Activated T-helper 1 cell treated with anti-CD3 and anti-CD28 coated beads, Interleukin-12 subunit alpha, Interleukin-12 subunit beta, Interleukin-2, Interleukin-4 antibody, amounts not matched to agents 30 ng/mL and 10 ng/mL and 1 ng/mL, durations not matched to agents 14 hours and 24 hours and 36 hours (primary cell): ENCODE data around the gene CISH. TPM values are rescaled to one million over a fixed set of nuclear protein-coding genes. Genes with fewer than 3 reads are reported as not detected.

Experiments used
- DNase-seq: peaks from one replicate; pipeline ENCODE4 v3.0.0; 2021; ENCODE audit warnings: low spot score
- H3K27ac Mint-ChIP-seq: one replicate; pipeline ENCODE4 v1.8.0; 2021; ENCODE audit warnings: mild to moderate bottlenecking, mixed read lengths
- H3K27me3 Mint-ChIP-seq: one replicate; pipeline ENCODE4 v1.8.0; 2022; ENCODE audit warnings: mild to moderate bottlenecking, moderate library complexity, mixed read lengths; ENCODE audit not compliant: insufficient read depth
- H3K36me3 Mint-ChIP-seq: one replicate; pipeline ENCODE4 v1.8.0; 2021; ENCODE audit warnings: low read depth, mixed read lengths
- H3K4me1 Mint-ChIP-seq: one replicate; pipeline ENCODE4 v1.8.0; 2021; ENCODE audit warnings: low read depth, mixed read lengths
- H3K4me3 Mint-ChIP-seq: one replicate; pipeline ENCODE4 v1.8.0; 2021; ENCODE audit warnings: mild to moderate bottlenecking, moderate library complexity, mixed read lengths
- H3K9me3 Mint-ChIP-seq: one replicate; pipeline ENCODE4 v1.8.0; 2021; ENCODE audit warnings: mixed read lengths
- intact Hi-C: fragments of 100-400 bp; cut with micrococcal nuclease; formaldehyde crosslinking; loops from one replicate; pipeline ENCODE4 v1.15.1; 2024
- total RNA-seq: library from RNA; stranded (reverse); gene quantifications from 2 replicates; pipeline ENCODE4 v1.2.3, GENCODE V29; 2022

CISH gene, protein sequence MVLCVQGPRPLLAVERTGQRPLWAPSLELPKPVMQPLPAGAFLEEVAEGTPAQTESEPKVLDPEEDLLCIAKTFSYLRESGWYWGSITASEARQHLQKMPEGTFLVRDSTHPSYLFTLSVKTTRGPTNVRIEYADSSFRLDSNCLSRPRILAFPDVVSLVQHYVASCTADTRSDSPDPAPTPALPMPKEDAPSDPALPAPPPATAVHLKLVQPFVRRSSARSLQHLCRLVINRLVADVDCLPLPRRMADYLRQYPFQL
- total RNA-seq: 334 and 341 TPM in 2 replicates

DNA sequence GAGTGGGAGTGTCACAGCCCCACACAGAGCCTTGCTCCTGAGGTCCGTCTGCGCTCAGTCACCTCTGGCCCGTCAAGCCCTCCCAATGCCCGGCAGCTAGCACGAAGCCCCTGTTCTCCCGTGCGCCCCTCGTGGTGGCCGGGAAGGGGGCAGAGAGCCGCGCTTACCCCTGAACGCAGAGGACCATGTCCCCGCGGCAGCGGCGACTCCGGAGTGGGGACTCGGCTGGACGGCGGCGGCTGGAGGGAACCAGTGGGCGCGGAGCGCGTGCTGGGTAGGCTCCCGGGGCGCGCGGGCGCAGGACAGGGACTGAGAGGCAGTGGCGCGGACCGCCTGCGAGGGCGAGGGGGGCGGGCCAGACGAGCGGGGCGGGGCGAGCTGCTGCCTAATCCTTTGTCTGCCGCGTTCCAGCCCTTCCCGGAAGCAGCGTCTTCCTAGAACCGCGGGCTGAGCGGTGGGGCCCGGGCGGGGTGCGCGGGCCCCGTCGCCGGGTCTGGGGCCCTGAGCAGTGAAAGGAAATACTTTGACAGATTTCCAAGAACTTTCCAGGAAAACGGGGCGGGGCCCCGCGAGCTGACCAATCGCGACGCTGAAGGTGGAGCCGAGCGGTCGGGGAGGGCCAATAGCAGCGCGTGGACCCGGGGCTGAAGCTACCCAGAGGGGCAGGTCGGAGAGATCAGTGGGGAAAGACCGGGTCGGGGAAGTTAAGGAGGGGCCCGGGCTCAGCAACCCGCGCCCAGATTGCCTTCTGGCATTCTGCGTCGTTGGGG lies at the start of gene CISH:
Gene CISH (minus strand): TSS at position 311 of the 770 bp plus-strand sequence. CDS start 124 bp downstream, at position 187.
- intact Hi-C loops: loop anchor here (1.0 to 5.0 kb wide), 5 partner anchors 10 to 274 kb away; partner anchors contain the start of genes CYB561D2, NPRL2 and TMEM115
- Mint-ChIP-seq H3K27me3 (no peaks in the 10 kb centered on the region), H3K4me3 (peak within 1 kb of the TSS; percentile 99), H3K4me1 (peaks cover 55% of the 10 kb centered on the region), H3K36me3 (peaks cover 64% of the 10 kb centered on the region), H3K9me3 (no peaks in the 10 kb centered on the region), H3K27ac (peak within 1 kb of the TSS; percentile 98)
- DNase-seq: peak; percentile 98

DNA sequence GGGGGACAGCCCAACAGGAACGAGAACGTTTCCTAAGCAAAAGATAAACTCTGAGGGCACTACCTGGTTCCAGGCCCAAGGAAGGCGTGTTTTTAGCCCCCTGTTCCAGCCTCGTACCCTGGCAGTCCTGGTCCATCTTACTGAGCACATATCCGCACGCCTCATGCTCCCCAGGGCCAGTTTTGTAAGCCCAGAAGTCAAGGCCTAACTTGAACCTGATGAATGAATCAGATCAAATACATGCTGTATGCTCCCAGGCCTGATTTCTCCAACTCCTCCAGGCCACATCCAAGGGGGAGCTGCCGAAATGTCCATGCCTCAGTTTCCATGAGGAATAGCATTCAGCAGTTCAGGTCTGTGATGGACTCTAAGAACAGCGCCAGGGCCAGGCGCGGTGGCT lies 48.8 kb upstream of the CISH start:
- intact Hi-C loops: no loop called here
- Mint-ChIP-seq H3K4me3 (no peak overlapping the region), H3K4me1 (peaks cover 9% of the 10 kb centered on the region), H3K27me3 (no peaks in the 10 kb centered on the region), H3K9me3 (no peaks in the 10 kb centered on the region), H3K36me3 (peaks cover 2% of the 10 kb centered on the region), H3K27ac (no peak overlapping the region)
- no peak for DNase-seq

DNA sequence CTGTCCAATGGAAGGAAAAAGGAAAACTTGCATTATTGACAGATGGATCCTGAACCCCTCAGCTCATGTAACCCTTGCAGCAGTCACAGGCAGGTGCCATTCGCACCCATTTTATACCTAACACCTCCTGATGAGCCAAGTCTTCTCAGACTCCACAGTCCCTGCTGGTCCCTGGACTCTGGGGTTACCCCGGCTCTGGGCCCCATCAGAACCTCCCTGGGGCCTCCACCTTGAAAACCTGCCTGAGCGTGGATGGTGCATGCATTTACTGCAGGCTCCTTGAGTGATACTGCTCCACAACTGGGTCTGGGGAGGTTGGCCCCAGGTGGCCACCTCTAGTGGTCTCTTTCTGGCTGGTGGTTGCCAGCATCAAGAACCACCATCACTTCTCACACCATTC lies 47.3 kb upstream of the CISH start:
- no peaks in the 10 kb centered on the region for H3K27me3 Mint-ChIP-seq
- intact Hi-C loops: no loop called here
- H3K4me1 Mint-ChIP-seq: peaks cover 18% of the 10 kb centered on the region
- no peak overlapping the region for H3K4me3 Mint-ChIP-seq
- peaks cover 3% of the 10 kb centered on the region for H3K36me3 Mint-ChIP-seq
- H3K27ac Mint-ChIP-seq: no peak overlapping the region
- no peaks in the 10 kb centered on the region for H3K9me3 Mint-ChIP-seq
- DNase-seq: no peak

DNA sequence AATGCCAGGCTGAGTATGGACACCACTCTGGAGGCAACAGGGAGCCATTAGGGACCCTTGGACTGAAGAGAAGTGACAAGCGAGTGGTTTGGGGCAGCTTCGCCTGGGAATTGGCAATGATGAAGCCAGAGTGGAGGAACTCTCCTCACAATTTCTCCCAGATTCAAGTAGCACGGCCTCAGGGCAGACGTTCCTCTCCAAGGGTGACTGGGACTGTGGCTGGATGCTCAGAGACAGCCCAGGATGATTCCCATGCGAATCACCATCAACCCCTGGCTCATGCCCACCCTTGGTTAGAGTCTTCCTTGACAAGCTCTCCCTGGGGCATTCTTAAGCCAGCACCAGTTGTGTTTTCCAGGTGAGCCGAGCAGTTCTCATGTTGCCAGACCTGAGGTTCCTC lies 46.8 kb upstream of the CISH start:
- Mint-ChIP-seq H3K27me3 (no peaks in the 10 kb centered on the region), H3K27ac (no peak overlapping the region), H3K9me3 (no peaks in the 10 kb centered on the region), H3K4me3 (no peak overlapping the region), H3K36me3 (peaks cover 3% of the 10 kb centered on the region), H3K4me1 (peaks cover 23% of the 10 kb centered on the region)
- no peak for DNase-seq
- intact Hi-C loops: no loop called here

DNA sequence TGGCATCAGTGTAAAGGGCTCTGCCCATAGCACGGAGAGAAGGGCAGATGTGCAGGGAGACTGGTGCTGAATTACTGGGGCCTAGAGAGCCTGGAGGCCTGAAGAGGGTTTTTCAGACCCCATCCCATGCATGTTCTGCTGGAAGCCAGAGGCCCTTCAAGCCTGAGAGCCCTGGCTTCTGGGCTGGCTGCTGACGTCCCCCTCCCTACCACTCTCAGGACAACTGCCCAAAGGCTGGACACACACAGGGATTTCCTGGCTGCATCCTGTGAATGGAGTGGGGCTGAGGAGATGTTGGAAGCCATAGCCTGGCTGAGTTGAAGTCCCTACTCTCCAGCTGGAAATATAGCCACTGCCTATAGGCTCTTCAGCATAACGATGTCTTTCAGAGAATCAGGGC lies 46.2 kb upstream of the CISH start:
- H3K4me3 Mint-ChIP-seq: no peak overlapping the region
- no peaks in the 10 kb centered on the region for H3K9me3 Mint-ChIP-seq
- peaks cover 3% of the 10 kb centered on the region for H3K36me3 Mint-ChIP-seq
- no peak for DNase-seq
- intact Hi-C loops: no loop called here
- peaks cover 23% of the 10 kb centered on the region for H3K4me1 Mint-ChIP-seq
- H3K27ac Mint-ChIP-seq: no peak overlapping the region
- H3K27me3 Mint-ChIP-seq: no peaks in the 10 kb centered on the region

DNA sequence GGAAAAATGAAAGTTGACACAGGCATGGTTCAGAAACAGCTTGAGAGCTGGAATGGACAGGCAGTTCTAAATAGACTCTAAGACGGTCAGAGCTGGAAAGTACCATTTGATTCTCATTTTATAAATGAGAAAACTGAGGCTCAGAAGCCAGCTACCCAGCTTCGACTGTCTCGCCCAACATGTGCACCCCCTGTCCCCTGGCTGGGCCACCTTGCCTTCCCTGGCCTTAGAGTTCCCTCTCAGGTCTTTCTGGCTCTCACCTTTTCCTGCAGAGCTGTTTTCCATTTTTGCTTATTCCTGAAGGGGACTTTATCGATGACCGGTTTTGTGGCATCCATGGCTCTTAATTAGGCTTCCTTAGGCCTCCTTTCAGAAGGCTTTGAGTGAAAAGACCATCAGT lies 45.8 kb upstream of the CISH start:
- Mint-ChIP-seq H3K27me3 (no peaks in the 10 kb centered on the region), H3K36me3 (peaks cover 3% of the 10 kb centered on the region), H3K4me3 (no peak overlapping the region), H3K9me3 (no peaks in the 10 kb centered on the region), H3K27ac (no peak overlapping the region), H3K4me1 (peaks cover 23% of the 10 kb centered on the region)
- DNase-seq: no peak
- intact Hi-C loops: no loop called here

DNA sequence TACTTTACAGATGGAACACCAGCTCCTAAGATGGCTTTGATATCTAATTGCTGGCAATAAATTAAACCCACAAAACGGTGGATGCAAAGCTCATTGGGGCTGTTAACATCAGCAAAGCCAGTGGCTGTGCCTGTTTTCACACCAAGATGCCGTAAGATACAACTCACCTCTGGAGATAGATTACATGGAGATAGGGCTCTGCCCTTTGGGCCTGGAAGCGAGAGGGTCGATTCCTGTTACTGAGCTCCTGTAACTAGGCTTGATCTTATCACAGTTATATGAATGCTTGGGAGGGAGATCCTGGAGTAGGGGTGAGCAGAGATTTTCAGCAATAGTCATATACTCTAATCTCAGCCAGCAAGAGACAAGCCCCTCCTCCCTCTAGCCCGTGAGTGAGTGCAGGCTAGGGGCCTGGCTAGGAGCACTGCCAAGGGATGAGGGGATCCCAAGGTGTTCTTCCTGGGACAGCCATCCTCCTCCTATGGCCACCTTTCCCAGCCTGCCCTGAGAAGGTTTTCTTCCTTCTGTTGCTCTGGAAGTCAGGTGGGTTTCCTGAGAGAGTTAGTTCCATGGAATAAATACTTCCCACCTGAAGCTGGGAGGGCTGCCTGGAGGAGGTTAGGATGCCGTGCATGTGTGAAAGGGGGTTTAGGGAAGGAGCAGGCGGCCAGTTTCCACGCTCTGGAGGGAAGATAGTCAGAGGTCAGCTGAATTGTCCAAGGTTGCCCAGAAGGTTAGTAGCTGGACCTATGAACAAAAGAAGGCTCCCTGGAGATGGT lies 45.0 kb upstream of the CISH start:
- H3K4me3 Mint-ChIP-seq: no peak overlapping the region
- intact Hi-C loops: no loop called here
- peaks cover 23% of the 10 kb centered on the region for H3K4me1 Mint-ChIP-seq
- H3K9me3 Mint-ChIP-seq: no peaks in the 10 kb centered on the region
- peaks cover 4% of the 10 kb centered on the region for H3K36me3 Mint-ChIP-seq
- no peaks in the 10 kb centered on the region for H3K27me3 Mint-ChIP-seq
- no peak overlapping the region for H3K27ac Mint-ChIP-seq
- DNase-seq: no peak

DNA sequence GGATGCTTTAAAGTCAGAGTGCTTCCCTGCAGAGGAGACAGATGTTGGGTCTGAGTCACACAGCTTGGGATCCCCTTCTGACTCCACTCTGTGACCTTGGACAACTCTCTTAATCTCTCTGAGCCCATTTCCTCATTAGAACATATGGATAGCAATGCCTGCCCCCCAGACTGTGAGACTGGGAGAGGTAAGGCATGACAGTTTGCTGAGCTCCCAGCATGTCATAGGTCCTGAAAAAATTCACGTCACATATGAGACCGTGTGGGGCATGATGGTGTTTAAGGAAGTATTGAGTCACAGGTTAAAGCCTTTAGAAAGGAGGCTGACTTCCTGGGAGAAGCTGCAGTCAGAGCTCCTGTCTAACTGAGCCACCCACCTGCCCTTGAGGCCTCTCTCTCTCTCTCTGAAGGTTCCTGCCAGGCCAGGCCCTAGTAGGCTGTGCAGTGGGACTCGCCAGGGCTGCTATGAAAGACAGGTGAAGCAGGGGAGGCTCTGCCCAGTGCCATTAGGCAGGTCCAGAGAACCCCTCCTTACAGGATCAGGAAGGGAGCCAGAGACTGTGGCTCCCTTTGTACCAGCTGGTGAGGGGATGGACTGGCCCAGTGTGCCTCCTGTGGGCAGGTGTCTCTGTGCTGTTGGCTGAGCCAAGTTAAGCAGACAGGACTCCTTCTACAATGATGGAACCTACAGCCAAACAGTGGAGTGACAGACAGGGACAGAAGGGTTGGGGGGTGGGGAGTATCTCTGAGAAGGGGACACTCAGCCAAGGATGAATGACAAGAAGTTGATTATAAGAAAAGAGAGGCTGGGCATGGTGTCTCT lies 43.6 kb upstream of the CISH start:
- no peaks in the 10 kb centered on the region for H3K9me3 Mint-ChIP-seq
- H3K27me3 Mint-ChIP-seq: no peaks in the 10 kb centered on the region
- H3K4me1 Mint-ChIP-seq: peaks cover 23% of the 10 kb centered on the region
- intact Hi-C loops: loop anchor here (2.0 kb wide), 1 partner anchor 22 kb away; no protein-coding TSS in a partner anchor
- H3K36me3 Mint-ChIP-seq: peaks cover 6% of the 10 kb centered on the region
- no peak overlapping the region for H3K4me3 Mint-ChIP-seq
- peak overlapping the region; percentile 83 for H3K27ac Mint-ChIP-seq
- no peak for DNase-seq

DNA sequence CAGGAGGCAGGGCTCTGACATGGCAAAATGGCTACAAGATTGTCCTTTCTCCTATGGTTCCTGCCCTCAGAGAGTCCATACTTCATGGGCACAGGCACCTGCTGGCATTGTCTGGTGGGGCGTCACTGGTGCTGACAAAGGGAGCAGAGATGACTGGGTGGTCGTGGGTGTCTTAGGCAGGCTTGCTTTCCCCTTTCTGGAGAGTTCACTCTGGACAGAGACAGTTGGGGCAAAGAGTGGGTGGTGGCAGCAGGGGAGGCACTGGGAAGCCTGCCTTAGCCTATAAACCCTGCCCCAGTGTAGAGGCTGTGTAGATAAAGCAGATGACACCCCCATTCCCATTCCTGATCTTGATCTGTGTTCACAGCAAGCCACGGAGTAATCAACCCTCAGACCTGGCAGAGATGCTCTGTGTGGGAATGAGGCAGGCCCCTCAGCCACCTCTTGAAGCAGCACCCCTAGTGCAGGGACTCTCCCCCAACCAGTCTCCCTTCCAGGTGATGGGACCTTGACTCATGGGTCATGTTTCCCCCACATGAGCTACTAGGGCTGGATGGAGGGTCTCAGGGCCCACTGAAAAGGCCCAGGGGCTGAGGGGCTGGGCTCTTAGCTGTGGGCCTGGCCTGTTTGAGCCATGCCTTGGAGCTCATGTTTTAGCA lies 42.5 kb upstream of the CISH start:
- H3K27me3 Mint-ChIP-seq: no peaks in the 10 kb centered on the region
- H3K4me3 Mint-ChIP-seq: no peak overlapping the region
- H3K27ac Mint-ChIP-seq: peak overlapping the region; percentile 31
- peaks cover 7% of the 10 kb centered on the region for H3K36me3 Mint-ChIP-seq
- peaks cover 23% of the 10 kb centered on the region for H3K4me1 Mint-ChIP-seq
- intact Hi-C loops: loop anchor here (2.0 kb wide), 1 partner anchor 21 kb away; no protein-coding TSS in a partner anchor
- H3K9me3 Mint-ChIP-seq: no peaks in the 10 kb centered on the region
- DNase-seq: no peak

DNA sequence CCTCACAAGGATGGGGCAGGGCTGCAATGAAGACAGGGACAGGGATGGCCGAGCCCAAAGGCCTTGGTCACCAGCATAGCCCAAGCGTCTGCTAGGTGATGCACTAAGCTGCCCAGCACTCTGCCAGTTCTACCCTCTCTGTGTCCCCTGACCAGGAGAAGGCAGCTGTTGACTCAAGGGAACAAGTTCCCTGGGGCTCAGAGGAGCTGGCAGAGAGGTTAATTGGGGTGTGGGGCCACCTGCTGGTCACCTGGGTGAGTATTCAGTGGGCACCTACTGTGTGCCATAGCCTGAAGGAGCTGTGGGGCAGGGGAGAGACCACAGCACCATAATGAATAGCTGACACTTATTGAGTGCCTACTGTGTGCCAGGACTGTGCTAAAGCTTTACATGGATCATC lies 41.1 kb upstream of the CISH start:
- Mint-ChIP-seq H3K4me3 (no peak overlapping the region), H3K27ac (peak overlapping the region; percentile 75), H3K9me3 (no peaks in the 10 kb centered on the region), H3K27me3 (no peaks in the 10 kb centered on the region), H3K4me1 (peaks cover 23% of the 10 kb centered on the region), H3K36me3 (peaks cover 16% of the 10 kb centered on the region)
- DNase-seq: no peak
- intact Hi-C loops: loop anchor here (1.0 kb wide), 3 partner anchors 28 to 80 kb away; no protein-coding TSS in a partner anchor

DNA sequence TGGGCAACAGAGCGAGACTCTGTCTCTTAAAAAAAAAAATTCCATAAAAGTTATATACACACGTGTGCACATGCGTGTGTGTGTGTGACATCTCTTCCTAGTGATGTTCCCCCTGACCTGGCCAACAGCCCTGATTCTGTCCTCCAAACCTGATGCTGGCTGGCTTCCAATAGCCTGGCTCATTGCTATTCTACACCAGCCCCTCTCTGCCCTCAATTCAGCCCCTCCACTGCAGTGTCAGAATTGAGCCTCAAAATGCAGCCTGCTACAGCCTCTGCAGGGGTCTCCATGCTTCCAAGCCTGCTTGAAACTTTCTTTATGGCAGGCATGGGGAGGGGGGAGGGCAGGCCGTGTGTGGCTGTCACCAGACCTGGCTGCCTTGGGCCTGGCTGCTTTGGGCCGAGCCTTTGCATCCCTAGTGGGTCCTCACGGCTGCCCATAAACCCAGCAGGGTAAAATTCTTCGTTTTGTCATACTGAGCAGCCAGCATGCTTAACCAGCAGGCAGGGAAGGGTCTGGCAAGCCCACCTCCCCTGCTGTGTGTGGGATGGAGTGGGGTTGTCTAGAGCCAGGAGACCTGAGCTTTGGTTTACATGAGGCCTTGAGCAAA lies 40.5 kb upstream of the CISH start:
- peaks cover 23% of the 10 kb centered on the region for H3K4me1 Mint-ChIP-seq
- H3K36me3 Mint-ChIP-seq: peaks cover 19% of the 10 kb centered on the region
- no peak overlapping the region for H3K4me3 Mint-ChIP-seq
- H3K27me3 Mint-ChIP-seq: no peaks in the 10 kb centered on the region
- no peak for DNase-seq
- no peaks in the 10 kb centered on the region for H3K9me3 Mint-ChIP-seq
- intact Hi-C loops: loop anchor here (1.0 kb wide), 3 partner anchors 28 to 80 kb away; no protein-coding TSS in a partner anchor
- H3K27ac Mint-ChIP-seq: peak overlapping the region; percentile 75
